ENCODE results near the gene STX2.

DNA sequence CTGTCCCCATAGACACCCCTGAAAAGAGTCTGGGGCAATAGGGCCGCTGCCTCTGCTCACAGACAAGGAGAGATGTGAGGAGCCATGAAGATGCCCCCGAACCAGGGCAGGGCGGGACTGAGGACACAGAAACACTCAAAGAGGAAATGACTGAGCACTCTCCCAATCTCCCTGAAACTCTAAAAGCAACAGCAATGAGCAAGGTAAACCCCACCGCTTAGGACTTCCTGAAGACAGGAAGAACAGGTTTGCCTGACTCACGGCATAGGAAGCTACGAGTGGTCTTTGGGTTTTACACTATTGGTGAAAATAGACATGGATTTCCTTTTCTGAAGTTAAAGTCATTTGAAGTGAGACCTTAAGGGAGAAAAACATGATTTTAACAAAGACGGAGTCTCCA lies 32.5 kb downstream of the STX2 start:
- TF ChIP-seq EZH2 (IDR thresholded peaks at IDR 0.05; ENCODE audit: low read length), result no peak
- TF ChIP-seq, protein P1, sequence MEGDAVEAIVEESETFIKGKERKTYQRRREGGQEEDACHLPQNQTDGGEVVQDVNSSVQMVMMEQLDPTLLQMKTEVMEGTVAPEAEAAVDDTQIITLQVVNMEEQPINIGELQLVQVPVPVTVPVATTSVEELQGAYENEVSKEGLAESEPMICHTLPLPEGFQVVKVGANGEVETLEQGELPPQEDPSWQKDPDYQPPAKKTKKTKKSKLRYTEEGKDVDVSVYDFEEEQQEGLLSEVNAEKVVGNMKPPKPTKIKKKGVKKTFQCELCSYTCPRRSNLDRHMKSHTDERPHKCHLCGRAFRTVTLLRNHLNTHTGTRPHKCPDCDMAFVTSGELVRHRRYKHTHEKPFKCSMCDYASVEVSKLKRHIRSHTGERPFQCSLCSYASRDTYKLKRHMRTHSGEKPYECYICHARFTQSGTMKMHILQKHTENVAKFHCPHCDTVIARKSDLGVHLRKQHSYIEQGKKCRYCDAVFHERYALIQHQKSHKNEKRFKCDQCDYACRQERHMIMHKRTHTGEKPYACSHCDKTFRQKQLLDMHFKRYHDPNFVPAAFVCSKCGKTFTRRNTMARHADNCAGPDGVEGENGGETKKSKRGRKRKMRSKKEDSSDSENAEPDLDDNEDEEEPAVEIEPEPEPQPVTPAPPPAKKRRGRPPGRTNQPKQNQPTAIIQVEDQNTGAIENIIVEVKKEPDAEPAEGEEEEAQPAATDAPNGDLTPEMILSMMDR (optimal IDR thresholded peaks at IDR 0.05 in 1 of 3, IDR thresholded peaks at IDR 0.05 in 1 of 3, conservative IDR thresholded peaks at IDR 0.05 in 1 of 3; ENCODE audit: extremely low read depth in 1 of 3, insufficient read depth in 2 of 3, low read length in 3 of 3), result no peak
